Epithelial cell of proximal tubule (primary cell): ENCODE results near the gene SLC2A13. TPM values are rescaled to one million over a fixed set of nuclear protein-coding genes. Genes with fewer than 3 reads are reported as not detected.
A peak's percentile ranks its signal among the peaks of the same experiment; 100 is the strongest.
"Not testable (repeated sequence)": the region's sequence is repeated elsewhere in the genome, so short reads cannot be mapped to it uniquely, and the experiment has no call there.

Experiments used
- DNase-seq: peaks from one replicate; pipeline ENCODE4 v3.0.0-alpha.2; 2011; ENCODE audit warnings: low read depth
- H3K4me3 ChIP-seq: 2 replicates; pipeline ENCODE4 v1.5.1; 2011; ENCODE audit warnings: low read depth, mild to moderate bottlenecking, low read length
- CTCF ChIP-seq: conservative IDR thresholded peaks from 2 replicates; pipeline ENCODE4 v1.5.1; 2012; ENCODE audit warnings: low read depth, mild to moderate bottlenecking, low read length
- total RNA-seq: library from RNA; depleted of rRNA; stranded (reverse); fragments of >200 nt; gene quantifications from 2 replicates; pipeline ENCODE4 v1.2.3, GENCODE V29; 2015

Gene SLC2A13
- total RNA-seq, 1 donor from 2014 or later = 4.6 TPM

GRCh38 chr12:39923364-39923763 lies 182.5 kb downstream of the SLC2A13 start:
- TF ChIP-seq CTCF = no peak

GRCh38 chr12:39922598-39922997 lies 183.3 kb downstream of the SLC2A13 start:
- DNase-seq, H3K4me3 ChIP-seq: not testable (repeated sequence)

More at GRCh38 chr12:39923364-39923763, 182.5 kb downstream of the SLC2A13 start:
- no peak overlapping the region for H3K4me3 ChIP-seq
- no peak for DNase-seq

GRCh38 chr12:39920647-39921046 lies 185.2 kb downstream of the SLC2A13 start:
- no peak for TF ChIP-seq CTCF
- DNase-seq = no peak
- no peak overlapping the region for H3K4me3 ChIP-seq

GRCh38 chr12:39920222-39920621 lies 185.7 kb downstream of the SLC2A13 start:
- TF ChIP-seq CTCF = no peak
- DNase-seq = no peak

GRCh38 chr12:39919790-39920189 lies 186.1 kb downstream of the SLC2A13 start:
- no peak overlapping the region for H3K4me3 ChIP-seq
- peak; percentile 58 for DNase-seq
- no peak for TF ChIP-seq CTCF

More at GRCh38 chr12:39920222-39920621, 185.7 kb downstream of the SLC2A13 start:
- H3K4me3 ChIP-seq = no peak overlapping the region

GRCh38 chr12:39915249-39915648 lies 190.6 kb downstream of the SLC2A13 start:
- TF ChIP-seq CTCF = no peak
- no peak overlapping the region for H3K4me3 ChIP-seq
- no peak for DNase-seq

- H3K4me3 ChIP-seq = no peak overlapping the region
- no peak for TF ChIP-seq CTCF
- no peak for DNase-seq
These were observed 193.5 kb downstream of the SLC2A13 start for GRCh38 chr12:39912211-39912980.
